RWPE2 (cell line): ENCODE results near the gene TMEM250.

ENCODE experiments used
- ATAC-seq: fragments of 200-7000 bp; cut with Tn5 transposase; 3 replicates; pipeline ENCODE4 v1.9.1; 2021; ENCODE audit warnings: low read depth
- DNase-seq: peaks from one replicate; pipeline ENCODE4 v3.0.0-alpha.2; 2020; ENCODE audit warnings: low spot score
- H3K27ac ChIP-seq: fragments of 450-650 bp; 2 replicates; pipeline ENCODE4 v1.5.1; 2017; ENCODE audit warnings: mild to moderate bottlenecking; ENCODE audit not compliant: poor library complexity, severe bottlenecking
- H3K27me3 ChIP-seq: fragments of 250-450 bp; sonication (Bioruptor Pico); 2 replicates; pipeline ENCODE4 v1.5.1; 2021; ENCODE audit warnings: mild to moderate bottlenecking, moderate library complexity; ENCODE audit not compliant: insufficient read depth, poor library complexity, severe bottlenecking
- H3K36me3 ChIP-seq: fragments of 250-450 bp; sonication (Bioruptor Pico); 2 replicates; pipeline ENCODE4 v1.5.1; 2020; ENCODE audit warnings: low read depth, mild to moderate bottlenecking, moderate library complexity
- H3K4me1 ChIP-seq: fragments of 250-450 bp; sonication (Bioruptor Pico); 2 replicates; pipeline ENCODE4 v1.5.1; 2021; ENCODE audit warnings: mild to moderate bottlenecking, moderate library complexity; ENCODE audit not compliant: insufficient read depth, poor library complexity, severe bottlenecking
- H3K4me3 ChIP-seq: fragments of 250-450 bp; sonication (Bioruptor Pico); 2 replicates; pipeline ENCODE4 v1.5.1; 2021; ENCODE audit warnings: mild to moderate bottlenecking, moderate library complexity; ENCODE audit not compliant: severe bottlenecking
- H3K9me3 ChIP-seq: fragments of 250-450 bp; sonication (Bioruptor Pico); 2 replicates; pipeline ENCODE4 v1.5.1; 2021; ENCODE audit warnings: mild to moderate bottlenecking, moderate library complexity; ENCODE audit not compliant: severe bottlenecking
- CTCF ChIP-seq: fragments of 450-650 bp; IDR thresholded peaks from one replicate; pipeline ENCODE4 v1.5.1; 2017; ENCODE audit warnings: mild to moderate bottlenecking, moderate library complexity; ENCODE audit not compliant: poor library complexity, severe bottlenecking

TMEM250 gene

GRCh38 chr9:136083558-136084062 is 35.1 kb downstream of the TMEM250 start:
- H3K27ac ChIP-seq = no peak overlapping the region
- TF ChIP-seq CTCF = no peak
- peaks cover 3% of the 10 kb centered on the region for H3K4me1 ChIP-seq
- DNase-seq (peak; percentile 41), ATAC-seq (no peak)
- H3K27me3 ChIP-seq = no peaks in the 10 kb centered on the region
- no peak overlapping the region for H3K4me3 ChIP-seq
- H3K9me3 ChIP-seq = no peaks in the 10 kb centered on the region
- H3K36me3 ChIP-seq = no peaks in the 10 kb centered on the region

DNA sequence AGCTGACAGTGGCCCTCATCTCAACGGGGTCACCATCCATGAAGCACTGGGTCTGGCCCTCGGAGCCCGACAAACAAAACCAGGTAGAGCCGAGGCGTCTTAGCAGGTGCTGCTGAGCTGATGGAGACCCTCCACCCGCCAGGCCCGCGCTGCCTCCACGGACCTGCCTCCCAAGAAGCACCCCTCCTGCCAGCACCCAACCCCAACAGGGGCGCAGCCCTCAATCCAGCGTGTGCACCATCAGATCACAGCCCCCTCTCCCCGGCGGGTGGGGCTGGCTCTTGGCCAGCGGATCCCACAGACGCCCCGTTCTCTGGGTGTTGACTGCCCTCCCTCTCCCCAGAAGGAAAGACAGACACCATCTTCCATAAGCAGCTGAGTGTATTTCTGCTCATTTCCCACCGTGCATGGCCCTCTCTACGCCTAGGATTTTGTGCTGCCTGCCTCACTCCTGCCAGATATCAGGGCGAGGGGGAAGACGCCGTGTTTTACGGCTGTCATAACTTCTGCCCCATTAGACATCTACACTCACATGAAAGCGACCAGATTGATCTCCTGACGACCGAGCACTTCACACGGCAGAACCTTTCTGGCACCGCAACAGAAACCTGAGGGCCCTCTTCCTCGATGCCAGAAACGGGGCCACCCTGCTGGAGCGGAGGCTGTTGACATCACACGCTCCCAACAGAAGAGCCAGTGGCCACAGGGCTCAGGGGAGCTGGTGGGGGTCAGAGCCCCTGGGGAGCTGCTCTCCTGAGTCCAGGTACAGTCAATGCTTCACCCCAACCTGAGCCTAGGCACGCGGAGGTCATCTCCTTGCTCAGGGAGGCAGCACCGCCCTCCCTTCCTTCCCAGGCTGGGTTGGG is 35.9 kb downstream of the TMEM250 start:
- TF ChIP-seq CTCF = no peak
- ATAC-seq = no peak
- DNase-seq = peak; percentile 38
- Histone ChIP-seq H3K27me3 (no peaks in the 10 kb centered on the region), H3K36me3 (no peaks in the 10 kb centered on the region), H3K4me3 (no peak overlapping the region), H3K9me3 (no peaks in the 10 kb centered on the region), H3K27ac (no peak overlapping the region), H3K4me1 (peaks cover 3% of the 10 kb centered on the region)

DNA sequence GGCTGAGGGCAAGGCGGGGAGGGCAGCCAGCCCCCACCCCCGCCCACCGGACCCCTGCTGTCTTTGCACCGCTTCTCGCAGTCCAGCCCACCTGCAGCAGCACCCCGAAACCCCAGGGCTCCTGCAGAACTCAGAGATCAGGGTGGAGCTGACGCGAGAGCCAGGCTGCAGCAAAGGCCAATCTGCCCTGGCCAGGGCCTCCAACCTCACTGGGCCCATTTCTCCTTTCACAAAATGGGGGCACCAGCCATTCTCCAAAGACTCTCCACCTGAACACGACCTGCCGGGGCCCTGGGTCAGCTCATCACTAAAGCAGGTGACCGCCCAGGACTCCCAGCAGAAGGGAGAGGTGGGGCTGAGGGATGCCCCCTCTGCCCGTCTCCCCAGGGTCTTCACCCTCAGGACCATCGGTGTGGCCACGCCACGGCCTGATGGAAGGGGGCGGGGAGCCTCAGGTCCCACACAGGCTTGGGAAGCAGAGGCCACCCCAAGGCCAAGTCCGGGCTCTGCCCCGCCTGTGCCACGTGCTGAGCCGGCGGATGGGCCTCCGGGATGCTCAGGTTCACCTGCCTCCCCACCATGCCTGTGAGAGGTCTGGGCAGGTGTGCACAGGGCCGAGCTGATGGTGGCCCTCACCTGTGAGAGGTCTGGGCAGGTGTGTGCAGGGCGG is 36.7 kb downstream of the TMEM250 start:
- ATAC-seq (no peak), DNase-seq (peak; percentile 54)
- Histone ChIP-seq H3K4me1 (peaks cover 3% of the 10 kb centered on the region), H3K36me3 (no peaks in the 10 kb centered on the region), H3K27ac (no peak overlapping the region), H3K27me3 (no peaks in the 10 kb centered on the region), H3K4me3 (no peak overlapping the region), H3K9me3 (no peaks in the 10 kb centered on the region)
- TF ChIP-seq CTCF = no peak

GRCh38 chr9:136081113-136081825 is 37.4 kb downstream of the TMEM250 start:
- Histone ChIP-seq H3K9me3 (no peaks in the 10 kb centered on the region), H3K36me3 (no peaks in the 10 kb centered on the region), H3K27me3 (no peaks in the 10 kb centered on the region), H3K4me3 (no peak overlapping the region), H3K27ac (no peak overlapping the region), H3K4me1 (peaks cover 3% of the 10 kb centered on the region)
- no peak for TF ChIP-seq CTCF
- peak; percentile 47 for DNase-seq
- ATAC-seq = no peak
